ENCODE measurements around the gene SMIM28.
"Not testable (repeated sequence)": the region's sequence is repeated elsewhere in the genome, so short reads cannot be mapped to it uniquely, and the experiment has no call there.

Gene SMIM28

DNA sequence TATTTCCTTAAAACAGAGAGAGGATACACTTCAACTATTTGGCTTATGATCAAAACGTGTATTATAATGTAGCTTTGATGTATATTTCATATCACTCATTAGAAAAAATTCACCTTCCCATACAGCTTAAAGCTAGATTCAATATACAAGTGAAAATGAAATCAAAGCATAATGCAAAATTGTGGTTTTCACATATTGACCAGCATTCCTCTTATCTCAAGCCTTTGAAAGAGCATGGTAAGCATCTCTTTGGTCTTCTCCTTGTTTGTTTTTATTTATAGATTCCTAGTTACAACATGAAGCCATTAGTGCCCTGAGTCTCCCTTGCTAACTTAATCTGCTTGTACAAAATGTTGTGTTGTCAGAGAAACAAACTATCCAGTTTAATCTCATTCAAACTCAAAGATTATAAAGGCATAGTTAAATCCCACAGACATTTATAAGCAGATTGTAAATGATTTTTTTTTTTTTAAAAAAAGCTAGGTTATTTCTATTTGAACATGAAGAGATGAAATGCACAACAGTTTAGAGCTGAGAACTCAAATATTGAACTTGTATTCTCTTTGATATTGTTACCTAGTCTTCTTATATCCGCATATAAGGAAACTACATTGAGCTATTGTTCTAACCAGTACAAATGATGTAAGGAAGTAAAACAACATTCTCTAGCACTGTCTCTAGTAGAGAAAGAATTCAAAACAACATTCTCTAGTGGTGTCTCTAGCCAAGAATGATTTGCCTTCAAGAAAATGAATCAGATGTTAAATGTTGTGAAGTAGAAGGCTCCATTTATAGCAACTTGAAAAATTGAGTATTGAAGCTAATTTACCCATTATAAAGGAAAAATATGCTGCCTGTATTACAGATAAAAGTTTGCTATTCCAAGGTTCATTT, 31.2 kb upstream of the SMIM28 start:
- TF ChIP-seq, protein P1, sequence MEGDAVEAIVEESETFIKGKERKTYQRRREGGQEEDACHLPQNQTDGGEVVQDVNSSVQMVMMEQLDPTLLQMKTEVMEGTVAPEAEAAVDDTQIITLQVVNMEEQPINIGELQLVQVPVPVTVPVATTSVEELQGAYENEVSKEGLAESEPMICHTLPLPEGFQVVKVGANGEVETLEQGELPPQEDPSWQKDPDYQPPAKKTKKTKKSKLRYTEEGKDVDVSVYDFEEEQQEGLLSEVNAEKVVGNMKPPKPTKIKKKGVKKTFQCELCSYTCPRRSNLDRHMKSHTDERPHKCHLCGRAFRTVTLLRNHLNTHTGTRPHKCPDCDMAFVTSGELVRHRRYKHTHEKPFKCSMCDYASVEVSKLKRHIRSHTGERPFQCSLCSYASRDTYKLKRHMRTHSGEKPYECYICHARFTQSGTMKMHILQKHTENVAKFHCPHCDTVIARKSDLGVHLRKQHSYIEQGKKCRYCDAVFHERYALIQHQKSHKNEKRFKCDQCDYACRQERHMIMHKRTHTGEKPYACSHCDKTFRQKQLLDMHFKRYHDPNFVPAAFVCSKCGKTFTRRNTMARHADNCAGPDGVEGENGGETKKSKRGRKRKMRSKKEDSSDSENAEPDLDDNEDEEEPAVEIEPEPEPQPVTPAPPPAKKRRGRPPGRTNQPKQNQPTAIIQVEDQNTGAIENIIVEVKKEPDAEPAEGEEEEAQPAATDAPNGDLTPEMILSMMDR (IDR thresholded peaks at IDR 0.05; ENCODE audit: low read depth, low read length) = no peak
- peak; percentile 18 to 60 for DNase-seq (ENCODE audit: low read depth in 2 of 2)
- no peak overlapping the region for H3K4me3 ChIP-seq (replicated peaks in 1 of 2; ENCODE audit: low read depth in 2 of 2, low read length in 2 of 2)

DNA sequence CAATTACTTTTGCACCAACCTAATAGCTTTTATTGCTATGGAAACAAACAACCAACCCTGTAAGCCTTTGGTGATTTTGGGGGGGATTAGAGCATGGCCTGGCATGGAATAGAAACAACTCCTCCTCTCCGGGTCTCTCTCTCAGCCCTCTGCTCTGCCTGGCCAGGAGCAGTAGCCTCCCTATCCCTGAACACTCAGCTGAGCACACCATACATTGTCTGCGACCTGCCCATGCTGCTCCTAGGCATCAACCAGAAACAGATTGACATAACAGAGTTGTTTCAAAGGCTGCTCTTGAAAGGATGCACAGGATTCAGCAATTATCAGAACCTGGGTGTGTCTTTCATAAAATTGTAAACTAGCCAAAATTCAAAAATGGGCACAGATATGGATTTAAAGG, 29.8 kb upstream of the SMIM28 start:
- no peak for DNase-seq (ENCODE audit: low read depth in 2 of 2)
- H3K4me3 ChIP-seq (replicated peaks in 1 of 2; ENCODE audit: low read depth in 2 of 2, low read length in 2 of 2) = no peak overlapping the region
- TF ChIP-seq, protein P1 (IDR thresholded peaks at IDR 0.05; ENCODE audit: low read depth, low read length) = no peak

DNA sequence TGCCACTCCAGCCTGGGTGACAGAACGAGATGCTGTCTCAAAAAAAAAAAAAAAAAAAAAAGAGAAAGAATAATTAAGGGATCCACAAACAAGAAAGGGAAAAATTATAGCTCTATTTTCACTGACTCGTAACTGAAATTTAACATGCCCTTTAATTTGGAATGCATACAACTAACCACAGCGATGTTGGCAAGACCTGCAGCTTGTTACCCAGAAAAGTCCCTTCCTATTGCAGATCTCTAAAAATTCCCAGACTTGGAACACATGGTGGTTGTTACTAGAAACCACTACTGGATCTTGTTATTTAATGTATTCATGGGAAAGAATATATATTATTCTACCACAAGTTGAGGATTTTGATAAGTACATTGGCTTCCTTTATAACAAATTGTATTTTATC, 27.8 kb upstream of the SMIM28 start:
- DNase-seq (ENCODE audit: low read depth in 2 of 2) = peak in 1 of 2 donors; percentile 29
- TF ChIP-seq, protein P1 (IDR thresholded peaks at IDR 0.05; ENCODE audit: low read depth, low read length) = no peak
- no peak overlapping the region for H3K4me3 ChIP-seq (replicated peaks in 1 of 2; ENCODE audit: low read depth in 2 of 2, low read length in 2 of 2)

DNA sequence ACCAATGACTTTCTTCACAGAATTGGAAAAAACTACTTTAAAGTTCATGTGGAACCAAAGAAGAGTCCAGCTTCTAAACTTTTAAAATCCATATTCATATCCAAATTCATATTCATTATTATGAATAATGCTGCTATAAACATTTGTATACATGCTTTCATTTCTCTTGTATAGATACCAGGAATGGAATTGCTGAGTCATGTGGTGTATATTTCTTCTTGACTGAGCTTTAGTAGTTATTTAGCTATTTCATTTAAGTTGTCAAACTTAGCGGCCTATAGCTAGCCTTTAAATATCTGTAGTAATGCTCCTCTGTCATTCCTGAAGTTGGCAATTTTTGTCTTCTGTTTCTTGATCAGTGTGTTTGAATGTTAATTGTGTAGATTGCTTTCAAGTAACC, 19.8 kb upstream of the SMIM28 start:
- TF ChIP-seq, protein P1 (IDR thresholded peaks at IDR 0.05; ENCODE audit: low read depth, low read length) = no peak
- DNase-seq (ENCODE audit: low read depth in 2 of 2) = no peak
- no peak overlapping the region for H3K4me3 ChIP-seq (replicated peaks in 1 of 2; ENCODE audit: low read depth in 2 of 2, low read length in 2 of 2)

GRCh38 chr6:138368684-138369083, 9.0 kb upstream of the SMIM28 start:
- DNase-seq (ENCODE audit: low read depth in 2 of 2); H3K4me3 ChIP-seq (replicated peaks in 1 of 2; ENCODE audit: low read depth in 2 of 2, low read length in 2 of 2): not testable (repeated sequence)

DNA sequence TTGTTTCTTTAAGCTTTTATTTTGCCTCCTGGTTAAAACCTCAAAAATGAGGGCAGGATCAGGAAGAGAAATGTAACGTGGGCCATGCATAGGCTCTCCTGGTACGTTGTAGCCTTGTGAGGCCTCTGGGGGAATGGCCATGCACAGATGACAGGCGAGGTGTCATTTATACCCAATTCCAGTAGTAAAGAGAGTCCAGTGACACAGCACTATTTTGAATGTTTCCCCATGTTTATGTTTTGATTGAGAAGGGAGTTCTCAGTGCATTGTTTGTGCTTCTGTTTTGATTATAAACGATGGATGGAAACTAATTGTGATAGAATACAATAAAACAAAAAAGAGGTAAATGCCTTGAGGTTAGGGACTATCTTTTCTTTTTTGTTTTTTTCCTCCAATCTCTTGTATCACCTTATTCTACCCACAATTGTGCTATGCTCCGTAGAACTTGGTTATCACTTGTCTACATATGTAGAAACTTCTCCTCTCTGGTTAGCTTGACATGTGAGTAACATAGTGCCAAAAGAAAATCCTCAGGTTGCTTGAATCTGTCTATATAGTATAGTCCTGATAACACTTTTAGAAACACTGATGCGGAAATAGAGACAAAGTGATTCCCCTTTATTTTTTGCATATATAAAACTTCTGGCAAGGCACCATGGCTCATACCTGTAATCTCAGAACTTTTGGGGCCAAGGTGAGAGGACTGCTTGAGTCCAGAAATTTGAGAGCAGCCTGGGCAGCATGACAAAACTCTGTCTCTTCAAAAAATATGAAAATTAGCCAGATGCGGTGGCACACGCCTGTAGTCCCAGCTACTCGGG, 6.9 kb upstream of the SMIM28 start:
- no peak for DNase-seq (ENCODE audit: low read depth in 2 of 2)
- H3K4me3 ChIP-seq (replicated peaks in 1 of 2; ENCODE audit: low read depth in 2 of 2, low read length in 2 of 2) = no peak overlapping the region
- TF ChIP-seq, protein P1 (IDR thresholded peaks at IDR 0.05; ENCODE audit: low read depth, low read length) = no peak

GRCh38 chr6:138371452-138371711, 6.3 kb upstream of the SMIM28 start:
- H3K4me3 ChIP-seq (replicated peaks in 1 of 2; ENCODE audit: low read depth in 2 of 2, low read length in 2 of 2) = no peak overlapping the region
- TF ChIP-seq, protein P1 (IDR thresholded peaks at IDR 0.05; ENCODE audit: low read depth, low read length) = no peak
- no peak for DNase-seq (ENCODE audit: low read depth in 2 of 2)
